GM10266 (cell line): ENCODE data around the gene PLA2G3.

Source experiments
- DNase-seq: peaks from one replicate; pipeline ENCODE4 v3.0.0; 2012; ENCODE audit errors: extremely low spot score
- TF ChIP-seq, protein P1 (sequence below): IDR thresholded peaks from 2 replicates; pipeline ENCODE4 v1.5.1; 2012; ENCODE audit warnings: mild to moderate bottlenecking, low read depth; ENCODE audit not compliant: control insufficient read depth, insufficient read depth; ENCODE audit errors: missing control alignments

Gene PLA2G3, protein sequence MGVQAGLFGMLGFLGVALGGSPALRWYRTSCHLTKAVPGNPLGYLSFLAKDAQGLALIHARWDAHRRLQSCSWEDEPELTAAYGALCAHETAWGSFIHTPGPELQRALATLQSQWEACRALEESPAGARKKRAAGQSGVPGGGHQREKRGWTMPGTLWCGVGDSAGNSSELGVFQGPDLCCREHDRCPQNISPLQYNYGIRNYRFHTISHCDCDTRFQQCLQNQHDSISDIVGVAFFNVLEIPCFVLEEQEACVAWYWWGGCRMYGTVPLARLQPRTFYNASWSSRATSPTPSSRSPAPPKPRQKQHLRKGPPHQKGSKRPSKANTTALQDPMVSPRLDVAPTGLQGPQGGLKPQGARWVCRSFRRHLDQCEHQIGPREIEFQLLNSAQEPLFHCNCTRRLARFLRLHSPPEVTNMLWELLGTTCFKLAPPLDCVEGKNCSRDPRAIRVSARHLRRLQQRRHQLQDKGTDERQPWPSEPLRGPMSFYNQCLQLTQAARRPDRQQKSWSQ

DNA sequence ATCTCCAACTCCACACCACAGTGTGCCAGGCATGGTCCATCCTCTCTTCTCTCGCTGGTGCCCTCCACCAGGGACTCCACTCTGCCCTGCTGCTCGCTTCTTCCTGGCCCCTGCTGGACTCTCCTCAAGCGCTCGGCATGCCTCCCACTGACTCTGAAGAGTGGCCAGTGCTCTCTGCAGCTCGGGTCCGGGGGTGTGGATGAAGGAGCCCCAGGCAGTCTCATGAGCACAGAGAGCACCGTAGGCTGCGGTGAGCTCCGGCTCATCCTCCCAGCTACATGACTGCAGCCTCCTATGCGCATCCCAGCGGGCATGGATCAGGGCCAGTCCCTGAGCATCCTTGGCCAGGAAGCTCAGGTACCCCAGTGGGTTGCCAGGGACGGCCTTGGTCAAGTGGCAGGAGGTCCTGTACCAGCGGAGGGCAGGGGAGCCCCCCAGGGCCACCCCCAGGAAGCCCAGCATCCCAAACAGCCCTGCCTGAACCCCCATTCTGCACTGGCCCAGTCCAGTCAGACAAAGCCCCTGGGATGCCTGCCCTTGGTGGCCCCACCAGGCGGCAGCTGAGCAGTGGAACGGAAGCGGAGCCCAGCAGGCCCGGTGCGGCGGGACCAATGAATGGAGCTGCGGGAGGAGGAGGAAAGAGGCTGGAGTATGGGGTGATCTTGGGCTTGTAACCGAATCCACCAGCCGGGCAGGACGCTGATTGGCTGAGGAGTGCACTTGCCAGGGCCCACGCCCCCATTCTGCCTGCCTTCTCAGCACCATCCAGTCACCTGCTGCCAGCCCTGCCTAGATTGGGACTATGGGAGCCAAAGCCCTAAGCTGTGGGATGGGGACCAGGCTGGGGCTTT lies at the start of gene PLA2G3:
PLA2G3 (minus strand) TSS at position 643 of the 851 bp plus-strand sequence; CDS start at position 489, 154 bp downstream.
- DNase-seq = no peak
- TF ChIP-seq, protein P1, sequence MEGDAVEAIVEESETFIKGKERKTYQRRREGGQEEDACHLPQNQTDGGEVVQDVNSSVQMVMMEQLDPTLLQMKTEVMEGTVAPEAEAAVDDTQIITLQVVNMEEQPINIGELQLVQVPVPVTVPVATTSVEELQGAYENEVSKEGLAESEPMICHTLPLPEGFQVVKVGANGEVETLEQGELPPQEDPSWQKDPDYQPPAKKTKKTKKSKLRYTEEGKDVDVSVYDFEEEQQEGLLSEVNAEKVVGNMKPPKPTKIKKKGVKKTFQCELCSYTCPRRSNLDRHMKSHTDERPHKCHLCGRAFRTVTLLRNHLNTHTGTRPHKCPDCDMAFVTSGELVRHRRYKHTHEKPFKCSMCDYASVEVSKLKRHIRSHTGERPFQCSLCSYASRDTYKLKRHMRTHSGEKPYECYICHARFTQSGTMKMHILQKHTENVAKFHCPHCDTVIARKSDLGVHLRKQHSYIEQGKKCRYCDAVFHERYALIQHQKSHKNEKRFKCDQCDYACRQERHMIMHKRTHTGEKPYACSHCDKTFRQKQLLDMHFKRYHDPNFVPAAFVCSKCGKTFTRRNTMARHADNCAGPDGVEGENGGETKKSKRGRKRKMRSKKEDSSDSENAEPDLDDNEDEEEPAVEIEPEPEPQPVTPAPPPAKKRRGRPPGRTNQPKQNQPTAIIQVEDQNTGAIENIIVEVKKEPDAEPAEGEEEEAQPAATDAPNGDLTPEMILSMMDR = no peak

DNA sequence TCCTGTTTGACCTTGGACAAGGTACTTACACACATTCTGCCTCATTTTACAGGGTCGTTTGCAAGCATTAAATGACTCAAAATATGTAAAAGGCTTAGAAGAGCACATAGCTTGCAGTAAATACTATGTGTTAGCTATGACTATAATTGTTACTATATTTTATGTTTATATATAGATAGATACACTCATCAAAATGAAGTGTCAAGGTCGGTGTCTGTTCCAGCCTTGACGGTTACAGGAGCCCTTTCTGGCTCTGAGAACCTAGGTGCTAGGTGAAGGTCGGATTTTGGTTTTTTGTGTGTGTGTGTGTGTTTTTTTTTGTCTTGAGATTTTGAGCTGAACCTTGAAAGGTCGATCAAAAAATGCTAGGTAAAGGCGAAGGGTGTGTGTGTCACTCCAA lies 47.3 kb upstream of the PLA2G3 start:
- TF ChIP-seq, protein P1 = no peak
- DNase-seq = no peak

DNA sequence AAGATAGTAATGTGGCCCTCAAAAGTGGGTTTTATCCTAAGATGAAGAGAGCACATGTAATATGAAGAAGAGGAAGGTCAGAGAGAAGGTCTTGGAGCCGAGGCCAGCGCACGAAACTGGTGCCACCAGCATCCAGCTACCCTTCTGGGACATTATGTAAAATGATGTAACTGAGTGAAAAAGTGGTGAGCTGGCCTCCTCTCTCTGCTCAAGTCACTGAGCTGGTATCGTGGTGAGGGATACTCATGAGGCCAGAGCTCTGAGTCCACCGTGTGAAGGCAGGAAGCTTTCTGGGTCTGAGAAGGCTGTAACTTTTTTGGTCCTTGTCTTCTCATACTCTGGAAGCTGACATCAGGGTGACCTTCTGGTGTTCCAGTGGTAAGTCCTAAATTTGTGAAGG lies 44.7 kb upstream of the PLA2G3 start:
- TF ChIP-seq, protein P1 = no peak
- no peak for DNase-seq

DNA sequence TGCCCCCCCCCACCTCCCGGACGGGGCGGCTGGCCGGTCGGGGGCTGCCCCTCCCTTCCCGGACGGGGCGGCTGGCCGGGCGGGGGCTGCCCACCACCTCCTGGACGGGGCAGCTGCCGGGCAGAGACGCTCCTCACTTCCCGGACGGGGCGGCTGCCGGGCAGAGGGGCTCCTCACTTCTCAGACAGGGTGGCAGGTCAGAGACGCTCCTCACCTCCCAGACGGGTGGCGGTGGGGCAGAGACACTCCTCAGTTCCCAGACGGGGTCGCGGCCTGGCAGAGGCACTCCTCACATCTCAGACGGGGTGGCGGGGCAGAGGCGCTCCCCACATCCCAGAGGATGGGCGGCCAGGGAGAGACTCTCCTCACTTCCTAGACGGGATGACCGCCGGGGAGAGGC lies 43.7 kb upstream of the PLA2G3 start:
- DNase-seq = no peak
- TF ChIP-seq, protein P1 = no peak

DNA sequence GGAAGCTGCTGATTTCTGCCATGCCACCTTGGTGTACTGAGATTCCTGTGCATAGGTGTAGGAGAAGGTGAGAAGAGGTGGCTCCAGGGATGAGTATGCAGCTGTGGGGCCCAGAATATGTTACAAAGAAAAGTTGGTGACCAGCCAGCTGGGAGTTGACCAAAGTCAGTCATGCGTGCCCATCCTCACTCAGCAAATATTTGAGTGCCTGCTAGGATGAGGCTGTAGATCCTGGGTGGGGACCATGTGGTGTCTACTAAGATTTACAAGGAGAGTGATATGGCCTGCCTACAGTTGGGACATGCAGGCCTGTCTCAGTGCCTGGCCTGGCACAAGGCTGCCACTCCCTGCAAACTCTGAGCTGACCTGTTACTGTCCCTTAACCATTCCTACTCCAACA lies 39.0 kb upstream of the PLA2G3 start:
- TF ChIP-seq, protein P1 = no peak

DNA sequence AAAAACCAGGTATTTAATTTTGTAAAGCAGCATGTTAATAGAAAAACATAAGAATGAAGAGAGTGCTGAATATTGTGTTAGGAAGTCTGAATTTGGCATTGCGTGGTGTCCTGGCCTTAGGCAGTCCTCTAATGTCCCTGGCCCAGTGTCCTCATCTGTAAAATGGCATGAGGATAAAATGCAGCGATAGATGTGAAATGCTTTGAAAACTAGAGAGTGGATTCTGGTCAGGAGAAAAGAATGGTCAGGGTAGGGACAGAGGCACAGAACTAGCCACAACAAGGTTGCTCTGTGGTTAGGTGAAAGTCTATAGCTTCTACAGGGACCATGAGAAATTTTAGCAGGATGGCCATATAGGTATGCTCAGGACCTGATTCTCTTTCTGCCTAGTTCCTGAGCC lies 38.6 kb upstream of the PLA2G3 start:
- DNase-seq = no peak
- TF ChIP-seq, protein P1 = no peak

More for the DNA sequence above, 39.0 kb upstream of the PLA2G3 start:
- DNase-seq = peak; percentile 12
